Mesothelial cell of epicardium (in vitro differentiated cells): ENCODE data around the gene ANKRD11. TPM values are rescaled to one million over a fixed set of nuclear protein-coding genes. Genes with fewer than 3 reads are reported as not detected.

Experiments used
- DNase-seq, 2 experiments: peaks; one replicate each; pipeline ENCODE4 v3.0.0; 2021; ENCODE audit warnings: low spot score in 2 of 2; ENCODE audit not compliant: unreplicated experiment in 2 of 2
- H3K27ac Mint-ChIP-seq: 2 replicates; pipeline ENCODE4 v1.8.0; 2021; ENCODE audit warnings: mixed read lengths
- H3K27me3 Mint-ChIP-seq: 2 replicates; pipeline ENCODE4 v1.8.0; 2021; ENCODE audit warnings: low read depth, mixed read lengths
- H3K36me3 Mint-ChIP-seq: 2 replicates; pipeline ENCODE4 v1.8.0; 2021; ENCODE audit warnings: mixed read lengths
- H3K4me1 Mint-ChIP-seq: 2 replicates; pipeline ENCODE4 v1.8.0; 2021; ENCODE audit warnings: mixed read lengths
- H3K4me3 Mint-ChIP-seq: 2 replicates; pipeline ENCODE4 v1.8.0; 2021; ENCODE audit warnings: mild to moderate bottlenecking, moderate library complexity, mixed read lengths
- H3K9me3 Mint-ChIP-seq: 2 replicates; pipeline ENCODE4 v1.8.0; 2021; ENCODE audit warnings: mixed read lengths
- CTCF ChIP-seq: fragments of 200-600 bp; sonication (generic); IDR thresholded peaks from one replicate; pipeline ENCODE4 v1.5.0; 2021; ENCODE audit warnings: antibody characterized with exemption; ENCODE audit not compliant: unreplicated experiment
- total RNA-seq: library from RNA; stranded (reverse); gene quantifications from 3 replicates; pipeline ENCODE4 v1.2.1, GENCODE V29; 2021

ANKRD11 gene
- total RNA-seq, 1 donor from 2014 or later: 247 TPM

- Mint-ChIP-seq H3K4me3 (no peak overlapping the region), H3K36me3 (peaks cover 4% of the 10 kb centered on the region), H3K27me3 (no peaks in the 10 kb centered on the region), H3K9me3 (no peaks in the 10 kb centered on the region), H3K27ac (no peak overlapping the region), H3K4me1 (peaks cover 16% of the 10 kb centered on the region)
- no peak for DNase-seq
- TF ChIP-seq CTCF: no peak
Observed at GRCh38 chr16:89294486-89294885, 195.9 kb downstream of the ANKRD11 start.

- Mint-ChIP-seq H3K27me3 (no peaks in the 10 kb centered on the region), H3K36me3 (peaks cover 4% of the 10 kb centered on the region), H3K27ac (no peak overlapping the region), H3K4me1 (peaks cover 16% of the 10 kb centered on the region), H3K4me3 (no peak overlapping the region), H3K9me3 (no peaks in the 10 kb centered on the region)
- no peak for DNase-seq
- TF ChIP-seq CTCF: no peak
Observed at GRCh38 chr16:89293276-89294143, 196.9 kb downstream of the ANKRD11 start.

- Mint-ChIP-seq H3K4me3 (no peak overlapping the region), H3K9me3 (no peaks in the 10 kb centered on the region), H3K27me3 (no peaks in the 10 kb centered on the region), H3K36me3 (peaks cover 4% of the 10 kb centered on the region), H3K4me1 (peaks cover 10% of the 10 kb centered on the region), H3K27ac (no peak overlapping the region)
- no peak for DNase-seq
- TF ChIP-seq CTCF: no peak
Observed at GRCh38 chr16:89292443-89293078, 197.8 kb downstream of the ANKRD11 start.

- H3K4me3 Mint-ChIP-seq: no peak overlapping the region
Observed at GRCh38 chr16:89291776-89292175, 198.6 kb downstream of the ANKRD11 start.

GRCh38 chr16:89291363-89291762 is 199.0 kb downstream of the ANKRD11 start:
- Mint-ChIP-seq H3K4me3 (no peak overlapping the region), H3K27ac (no peak overlapping the region), H3K4me1 (peaks cover 4% of the 10 kb centered on the region), H3K9me3 (no peaks in the 10 kb centered on the region), H3K27me3 (no peaks in the 10 kb centered on the region), H3K36me3 (peaks cover 7% of the 10 kb centered on the region)
- TF ChIP-seq CTCF: no peak
- DNase-seq: no peak

More at GRCh38 chr16:89291776-89292175, 198.6 kb downstream of the ANKRD11 start:
- Mint-ChIP-seq H3K9me3 (no peaks in the 10 kb centered on the region), H3K36me3 (peaks cover 7% of the 10 kb centered on the region), H3K4me1 (peaks cover 4% of the 10 kb centered on the region), H3K27me3 (no peaks in the 10 kb centered on the region), H3K27ac (peak overlapping the region; percentile 30)
- no peak for TF ChIP-seq CTCF
- DNase-seq: no peak
